ENCODE results near the gene CDRT4. TPM values are rescaled to one million over a fixed set of nuclear protein-coding genes. Genes with fewer than 3 reads are reported as not detected.
"Not testable (repeated sequence)": the region's sequence is repeated elsewhere in the genome, so short reads cannot be mapped to it uniquely, and the experiment has no call there.

CDRT4 gene
- total RNA-seq, result 4.8 TPM in 2 replicates

- DNase-seq (ENCODE audit: extremely low read depth, low read depth, low spot score), result no peak
Measured at GRCh38 chr17:15467592-15467991, at the start of gene CDRT4. TSS of gene CDRT4 (minus strand) at chr17:15467621. CDS start at chr17:15440238, 27,383 bp downstream.

GRCh38 chr17:15516150-15516549 is 48.7 kb upstream of the CDRT4 start:
- DNase-seq (ENCODE audit: extremely low read depth, low read depth, low spot score), result no peak

GRCh38 chr17:15514469-15514868 is 47.0 kb upstream of the CDRT4 start:
- DNase-seq (ENCODE audit: extremely low read depth, low read depth, low spot score), result no peak

GRCh38 chr17:15513856-15514459 is 46.5 kb upstream of the CDRT4 start:
- no peak for DNase-seq (ENCODE audit: extremely low read depth, low read depth, low spot score)

GRCh38 chr17:15513058-15513791 is 45.8 kb upstream of the CDRT4 start:
- no peak for DNase-seq (ENCODE audit: extremely low read depth, low read depth, low spot score)

GRCh38 chr17:15512071-15512709 is 44.8 kb upstream of the CDRT4 start:
- no peak for DNase-seq (ENCODE audit: extremely low read depth, low read depth, low spot score)

- no peak for DNase-seq (ENCODE audit: extremely low read depth, low read depth, low spot score)
Measured at GRCh38 chr17:15511142-15511541, 43.7 kb upstream of the CDRT4 start.

- no peak for DNase-seq (ENCODE audit: extremely low read depth, low read depth, low spot score)
Measured at GRCh38 chr17:15510361-15510760, 42.9 kb upstream of the CDRT4 start.

- no peak for DNase-seq (ENCODE audit: extremely low read depth, low read depth, low spot score)
Measured at GRCh38 chr17:15509095-15509494, 41.7 kb upstream of the CDRT4 start.

GRCh38 chr17:15508466-15508865 is 41.0 kb upstream of the CDRT4 start:
- DNase-seq (ENCODE audit: extremely low read depth, low read depth, low spot score), result no peak

GRCh38 chr17:15507896-15508295 is 40.5 kb upstream of the CDRT4 start:
- DNase-seq (ENCODE audit: extremely low read depth, low read depth, low spot score), result no peak

GRCh38 chr17:15507001-15507400 is 39.6 kb upstream of the CDRT4 start:
- no peak for DNase-seq (ENCODE audit: extremely low read depth, low read depth, low spot score)

GRCh38 chr17:15505708-15506107 is 38.3 kb upstream of the CDRT4 start:
- not testable (repeated sequence) for DNase-seq (ENCODE audit: extremely low read depth, low read depth, low spot score)

- no peak for DNase-seq (ENCODE audit: extremely low read depth, low read depth, low spot score)
Measured at GRCh38 chr17:15503731-15504130, 36.3 kb upstream of the CDRT4 start.

- no peak for DNase-seq (ENCODE audit: extremely low read depth, low read depth, low spot score)
Measured at GRCh38 chr17:15502369-15503112, 35.1 kb upstream of the CDRT4 start.

- DNase-seq (ENCODE audit: extremely low read depth, low read depth, low spot score), result no peak
Measured at GRCh38 chr17:15501793-15502192, 34.4 kb upstream of the CDRT4 start.

GRCh38 chr17:15501282-15501681 is 33.9 kb upstream of the CDRT4 start:
- DNase-seq (ENCODE audit: extremely low read depth, low read depth, low spot score), result no peak

GRCh38 chr17:15498107-15498506 is 30.7 kb upstream of the CDRT4 start:
- no peak for DNase-seq (ENCODE audit: extremely low read depth, low read depth, low spot score)

GRCh38 chr17:15496735-15497670 is 29.6 kb upstream of the CDRT4 start:
- no peak for DNase-seq (ENCODE audit: extremely low read depth, low read depth, low spot score)

- no peak for DNase-seq (ENCODE audit: extremely low read depth, low read depth, low spot score)
Measured at GRCh38 chr17:15494821-15495220, 27.4 kb upstream of the CDRT4 start.
